HCT116 (cell line): ENCODE results near the gene TMEM79. TPM values are rescaled to one million over a fixed set of nuclear protein-coding genes. Genes with fewer than 3 reads are reported as not detected.

Experiments used
- ATAC-seq: fragments of 200-7000 bp; cut with Tn5 transposase; 2 replicates; pipeline ENCODE4 v1.9.1; 2020; ENCODE audit warnings: mild to moderate bottlenecking, moderate library complexity
- BruUV-seq: library from RNA; stranded (reverse); fragments of 400-500 nt; replicated peaks from 2 replicates; lab custom pipeline; 2021; lab: Mats Ljungman, UMichigan
- CTCF ChIA-PET: fragments of 300-600 bp; sonication (Branson Sonifier 250); formaldehyde crosslinking; loops from one replicate; lab custom pipeline; 2021; ENCODE audit warnings: antibody characterized with exemption; lab: Charles Lee
- POLR2A ChIA-PET: fragments of 300-600, 350-600 bp; sonication (Branson Sonifier 250); formaldehyde crosslinking; loops from one replicate; lab custom pipeline; 2021; ENCODE audit warnings: antibody characterized with exemption; lab: Charles Lee
- RAD21 ChIA-PET, 2 experiments: fragments of 300-600 bp; sonication (Branson Sonifier 250); formaldehyde crosslinking; loops; one replicate each; lab custom pipeline; 2023; ENCODE audit warnings: low total read pairs in 2 of 2; ENCODE audit not compliant: uncharacterized antibody in 2 of 2, unreplicated experiment in 2 of 2, low non-redundant PET in 1 of 2; lab: Charles Lee
- DNase-seq: peaks from one replicate; pipeline ENCODE4 v3.0.0-alpha.2; 2010; ENCODE audit warnings: low read depth, low spot score
- H2AFZ ChIP-seq: fragments of 200-600 bp; shearing (Covaris generic), sonication (generic); 2 replicates; pipeline ENCODE4 v1.6.1; 2017; ENCODE audit warnings: low read depth, mixed run types, mixed read lengths, antibody characterized with exemption, low read length; ENCODE audit not compliant: poor library complexity, severe bottlenecking
- H3K27ac ChIP-seq: 2 replicates; pipeline ENCODE4 v1.5.1; 2012; ENCODE audit warnings: low read depth, low read length
- H3K27me3 ChIP-seq: fragments of 200-600 bp; sonication (generic); 2 replicates; pipeline ENCODE4 v1.6.1; 2016; ENCODE audit warnings: mixed run types, low read length, mixed read lengths; ENCODE audit not compliant: insufficient read depth
- H3K36me3 ChIP-seq, 2 experiments: fragments of 200-500 bp in 1 of 2; fragments of 200-600 bp in 1 of 2; sonication (Bioruptor generic) in 1 of 2; sonication (generic) in 1 of 2; 2 replicates each; pipeline versions ENCODE4 v1.5.1 to v1.6.1; 2014 to 2016; ENCODE audit warnings: low read length in 2 of 2, inconsistent platforms in 1 of 2, mixed read lengths in 1 of 2, mixed run types in 1 of 2; ENCODE audit not compliant: insufficient read depth in 2 of 2, control insufficient read depth in 1 of 2
- H3K4me1 ChIP-seq, 2 experiments: fragments of 200-600 bp in 1 of 2; sonication (generic) in 1 of 2; 2 replicates each; pipeline versions ENCODE4 v1.5.1 to v1.6.1; 2012 to 2017; ENCODE audit warnings: low read length in 2 of 2, inconsistent platforms in 1 of 2, mild to moderate bottlenecking in 1 of 2, mixed read lengths in 1 of 2, mixed run types in 1 of 2, moderate library complexity in 1 of 2; ENCODE audit not compliant: insufficient read depth in 2 of 2, control insufficient read depth in 1 of 2
- H3K4me2 ChIP-seq: fragments of 200-600 bp; sonication (generic); 2 replicates; pipeline ENCODE4 v1.6.1; 2017; ENCODE audit warnings: mixed run types, low read length, mixed read lengths
- H3K4me3 ChIP-seq, 2 experiments: fragments of 200-600 bp in 1 of 2; sonication (generic) in 1 of 2; replicated peaks in 1 of 2; 2 replicates each; pipeline ENCODE4 v1.5.1; 2011 to 2016; ENCODE audit warnings: low read length in 2 of 2, control low read depth in 1 of 2, low read depth in 1 of 2, mild to moderate bottlenecking in 1 of 2, mixed read lengths in 1 of 2, mixed run types in 1 of 2
- H3K79me2 ChIP-seq: fragments of 200-600 bp; sonication (generic); 2 replicates; pipeline ENCODE4 v1.6.1; 2017; ENCODE audit warnings: mild to moderate bottlenecking, mixed run types, low read length, moderate library complexity, mixed read lengths; ENCODE audit not compliant: insufficient read depth
- H3K9ac ChIP-seq: fragments of 200-600 bp; sonication (generic); 2 replicates; pipeline ENCODE4 v1.6.1; 2016; ENCODE audit warnings: low read length, mixed read lengths
- H3K9me2 ChIP-seq: fragments of 200-600 bp; sonication (generic), shearing (Covaris generic); 2 replicates; pipeline ENCODE4 v1.6.1; 2017; ENCODE audit warnings: mixed run types, mild to moderate bottlenecking, moderate library complexity; ENCODE audit not compliant: insufficient read depth
- H3K9me3 ChIP-seq, 2 experiments: fragments of 200-500 bp in 1 of 2; fragments of 200-600 bp in 1 of 2; sonication (Bioruptor generic) in 1 of 2; sonication (generic) in 1 of 2; 2 replicates each; pipeline ENCODE4 v1.6.1; 2014 to 2017; ENCODE audit warnings: low read length in 2 of 2, mixed read lengths in 2 of 2, inconsistent platforms in 1 of 2, low read depth in 1 of 2, mild to moderate bottlenecking in 1 of 2, mixed run types in 1 of 2, moderate library complexity in 1 of 2; ENCODE audit not compliant: control insufficient read depth in 1 of 2, insufficient read depth in 1 of 2
- H4K20me1 ChIP-seq: fragments of 200-600 bp; sonication (generic), shearing (Covaris generic); 2 replicates; pipeline ENCODE4 v1.6.1; 2017; ENCODE audit warnings: mixed run types, mild to moderate bottlenecking, moderate library complexity; ENCODE audit not compliant: insufficient read depth
- ATF3 ChIP-seq: IDR thresholded peaks from 2 replicates; pipeline ENCODE4 v1.6.1; 2012
- CBX3 ChIP-seq: IDR thresholded peaks from 2 replicates; pipeline ENCODE4 v1.6.1; 2012; ENCODE audit warnings: low read depth
- CEBPB ChIP-seq: IDR thresholded peaks from 2 replicates; pipeline ENCODE4 v1.6.1; 2012; ENCODE audit warnings: low read depth
- EGR1 ChIP-seq: IDR thresholded peaks from 2 replicates; pipeline ENCODE4 v1.6.1; 2012; ENCODE audit warnings: low read depth
- ELF1 ChIP-seq: IDR thresholded peaks from 2 replicates; pipeline ENCODE4 v1.6.1; 2012; ENCODE audit warnings: low read depth, borderline replicate concordance
- EZH2 ChIP-seq: fragments of 200-600 bp; sonication (generic); IDR thresholded peaks from 2 replicates; pipeline ENCODE4 v1.6.1; 2017; ENCODE audit warnings: antibody characterized with exemption, mixed run types
- FOSL1 ChIP-seq: IDR thresholded peaks from 2 replicates; pipeline ENCODE4 v1.6.1; 2012; ENCODE audit warnings: low read depth
- POLR2A ChIP-seq: IDR thresholded peaks from 2 replicates; pipeline ENCODE4 v1.7.0; 2011; ENCODE audit warnings: borderline replicate concordance; ENCODE audit not compliant: insufficient read depth, insufficient read length; ENCODE audit errors: extremely low read depth
- RAD21 ChIP-seq: IDR thresholded peaks from 2 replicates; pipeline ENCODE4 v1.6.1; 2012; ENCODE audit warnings: low read depth, mild to moderate bottlenecking
- SP1 ChIP-seq: IDR thresholded peaks from 2 replicates; pipeline ENCODE4 v1.6.1; 2012; ENCODE audit warnings: low read depth
- TCF7L2 ChIP-seq: IDR thresholded peaks from 2 replicates; pipeline ENCODE4 v1.7.0; 2011; ENCODE audit warnings: borderline replicate concordance, inconsistent platforms; ENCODE audit not compliant: insufficient read depth, insufficient read length; ENCODE audit errors: extremely low read depth
- YY1 ChIP-seq: IDR thresholded peaks from 2 replicates; pipeline ENCODE4 v1.6.1; 2011; ENCODE audit warnings: low read length, low read depth, moderate library complexity, mild to moderate bottlenecking; ENCODE audit not compliant: insufficient replicate concordance; ENCODE audit errors: extremely low read depth
- ZBTB33 ChIP-seq: IDR thresholded peaks from 2 replicates; pipeline ENCODE4 v1.6.1; 2011; ENCODE audit warnings: mild to moderate bottlenecking, low read length, moderate library complexity; ENCODE audit not compliant: insufficient replicate concordance; ENCODE audit errors: extremely low read depth
- ZNF274 ChIP-seq: fragments of 200-500 bp; sonication (Bioruptor generic); IDR thresholded peaks from 2 replicates; pipeline ENCODE4 v1.6.1; 2014; ENCODE audit warnings: mild to moderate bottlenecking, low read depth, low read length, inconsistent platforms
- intact Hi-C: fragments of 100-400 bp; cut with micrococcal nuclease; formaldehyde crosslinking; loops from 2 replicates; pipeline ENCODE4 v1.10.0; 2022
- total RNA-seq: library from RNA; stranded (reverse); gene quantifications from one replicate; pipeline ENCODE4 v1.2.1, GENCODE V29; 2021; ENCODE audit not compliant: unreplicated experiment

Gene TMEM79
- total RNA-seq, 1 experiment from 2014 or later, result 6.3 TPM

- H3K4me3 ChIP-seq, result no peak overlapping the region
- DNase-seq (no peak), ATAC-seq (no peak)
- TF ChIP-seq FOSL1, result no peak
- TF ChIP-seq ZNF274, result no peak
- no peak for TF ChIP-seq ATF3
- no peak for TF ChIP-seq EGR1
- no peak for TF ChIP-seq ELF1
- no peak for TF ChIP-seq EZH2
- no peak for TF ChIP-seq RAD21
- no peak for TF ChIP-seq TCF7L2
- TF ChIP-seq ZBTB33, result no peak
- TF ChIP-seq CBX3, result no peak
- no peak for TF ChIP-seq POLR2A
- TF ChIP-seq CEBPB, result no peak
- TF ChIP-seq YY1, result no peak
- TF ChIP-seq SP1, result no peak
- H3K27me3 ChIP-seq, result no peaks in the 10 kb centered on the region
- peaks cover 19% of the 10 kb centered on the region; the same call in 1 of the 2 replicates for H3K79me2 ChIP-seq
- H3K4me2 ChIP-seq, result no peak overlapping the region
- H3K27ac ChIP-seq, result no peak overlapping the region
- H3K9me2 ChIP-seq, result no peaks in the 10 kb centered on the region
- no peaks in the 10 kb centered on the region for H3K9me3 ChIP-seq
- H3K4me1 ChIP-seq, result peaks cover 0 to 5% of the 10 kb centered on the region in 2 experiments; a peak in 2 of 4 replicates
- H2AFZ ChIP-seq, result no peak overlapping the region
- POLR2A ChIA-PET, result no interaction called here
- H3K9ac ChIP-seq, result no peak overlapping the region
- no peaks in the 10 kb centered on the region; the same call in 1 of the 2 replicates for H4K20me1 ChIP-seq
- peaks cover 58 to 72% of the 10 kb centered on the region in 2 experiments for H3K36me3 ChIP-seq
- CTCF ChIA-PET, result no interaction called here
- RAD21 ChIA-PET, result no interaction called here
- no TSS peak for BruUV-seq
- intact Hi-C loops, result no loop called here
These were observed 15.8 kb upstream of the TMEM79 start for GRCh38 chr1:156268336-156268735.
